Muscle of back (tissue), 11 donors: ENCODE results near the gene DOCK2. TPM values are rescaled to one million over a fixed set of nuclear protein-coding genes. Genes with fewer than 3 reads are reported as not detected.

Experiments used
- DNase-seq, 3 donors: peaks; one replicate each; pipeline versions ENCODE4 v3.0.0 to v3.0.0-alpha.2; 2013
- polyA plus RNA-seq, 10 donors: library from polyadenylated mRNA; unstranded; fragments of 120-200 nt; gene quantifications; one replicate each; pipeline ENCODE4 v1.2.1, GENCODE V29; 2013; ENCODE audit not compliant: insufficient read length in 10 of 10

The DOCK2 gene
- polyA plus RNA-seq, 10 donors, result 3.0 to 8.6 (median 3.7) TPM

DNA sequence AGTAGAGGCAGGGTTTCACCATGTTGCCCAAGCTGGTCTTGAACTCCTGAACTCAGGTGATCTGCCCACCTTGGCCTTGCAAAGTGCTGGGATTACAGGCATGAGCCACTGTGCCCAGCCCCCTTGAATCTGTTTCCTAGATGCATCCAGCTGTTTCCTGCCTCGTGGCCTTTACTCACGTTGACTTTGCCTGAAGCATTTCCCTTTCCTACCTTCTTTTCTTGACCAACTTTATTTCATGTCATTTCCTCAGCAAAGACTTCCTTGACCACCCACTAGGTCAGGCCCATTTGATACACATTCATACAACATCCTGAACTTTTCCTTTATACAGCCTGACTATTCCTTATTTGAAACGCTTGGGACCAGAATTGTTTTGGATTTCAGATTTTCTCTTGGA lies 51.0 kb downstream of the DOCK2 start:
- DNase-seq, result no peak

- no peak for DNase-seq
Measured at GRCh38 chr5:169691471-169691870, 54.4 kb downstream of the DOCK2 start.

GRCh38 chr5:169694091-169694625 lies 57.1 kb downstream of the DOCK2 start:
- no peak for DNase-seq

GRCh38 chr5:169695025-169695625 lies 58.0 kb downstream of the DOCK2 start:
- no peak for DNase-seq

- peak in 2 of 3 donors; percentile 26 to 97 for DNase-seq
Measured at GRCh38 chr5:169695919-169696490, 58.9 kb downstream of the DOCK2 start.

DNA sequence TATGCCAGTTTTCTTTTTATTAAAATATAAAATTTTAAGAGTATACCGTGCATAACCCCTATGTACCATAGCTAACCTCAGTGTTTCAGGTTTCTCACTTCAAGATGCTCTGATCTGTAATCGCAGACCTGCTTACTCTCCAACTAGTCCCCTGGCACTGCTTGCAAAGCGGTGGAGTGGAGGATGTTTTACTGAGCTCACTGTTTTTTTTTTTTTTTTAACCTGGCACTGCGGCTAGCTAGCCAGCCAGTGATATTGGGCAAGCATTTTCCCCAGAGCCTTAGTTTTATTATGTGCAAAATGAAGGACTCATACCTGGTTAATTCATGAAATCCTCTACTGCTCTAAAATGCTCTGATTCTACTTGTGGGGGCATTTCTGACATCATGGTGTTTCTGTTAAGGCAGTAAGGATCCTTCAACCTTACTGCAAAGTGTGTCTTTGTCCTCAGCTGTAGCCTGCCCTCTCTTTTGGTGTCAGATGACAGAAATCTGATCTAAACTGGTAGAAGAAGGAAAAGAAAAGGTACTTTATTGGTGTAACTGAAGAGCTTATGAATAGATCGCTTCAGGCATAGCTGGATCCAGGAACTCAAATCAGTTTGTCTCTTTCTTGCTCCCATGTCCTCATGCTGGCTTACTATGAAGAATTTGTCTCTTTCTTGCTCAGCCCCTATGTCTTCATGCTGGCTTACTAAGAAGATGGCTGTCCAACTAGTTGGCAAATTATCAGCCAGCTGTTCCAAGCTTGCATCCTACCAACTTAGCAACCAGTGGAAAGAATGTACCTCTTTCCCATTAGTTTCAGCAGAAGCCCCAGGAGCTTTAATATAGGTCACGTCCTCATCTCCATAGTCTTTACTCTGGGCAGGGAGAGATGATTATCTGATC lies 59.8 kb downstream of the DOCK2 start:
- no peak for DNase-seq

- no peak for DNase-seq
Measured at GRCh38 chr5:169697511-169697890, 60.4 kb downstream of the DOCK2 start.

DNA sequence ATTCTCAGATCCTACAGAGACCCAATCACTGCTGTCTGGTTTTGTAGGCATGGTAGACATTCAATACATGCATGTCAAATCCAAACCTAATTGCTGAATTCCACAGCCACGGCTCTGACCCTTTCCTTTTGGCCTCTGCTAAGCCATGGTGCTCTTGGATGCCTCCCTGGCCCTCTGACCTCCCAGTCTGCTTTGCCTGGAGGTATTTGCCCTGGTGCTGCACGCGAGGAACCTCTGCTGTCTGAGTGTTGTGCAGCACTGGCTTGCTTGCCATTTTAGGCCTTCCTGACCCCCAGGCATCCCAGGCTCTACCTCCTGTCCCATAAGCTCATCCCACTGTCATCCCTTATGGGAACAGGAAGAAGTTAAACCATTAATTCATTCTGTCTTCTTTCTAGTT lies 60.9 kb downstream of the DOCK2 start:
- no peak for DNase-seq

DNA sequence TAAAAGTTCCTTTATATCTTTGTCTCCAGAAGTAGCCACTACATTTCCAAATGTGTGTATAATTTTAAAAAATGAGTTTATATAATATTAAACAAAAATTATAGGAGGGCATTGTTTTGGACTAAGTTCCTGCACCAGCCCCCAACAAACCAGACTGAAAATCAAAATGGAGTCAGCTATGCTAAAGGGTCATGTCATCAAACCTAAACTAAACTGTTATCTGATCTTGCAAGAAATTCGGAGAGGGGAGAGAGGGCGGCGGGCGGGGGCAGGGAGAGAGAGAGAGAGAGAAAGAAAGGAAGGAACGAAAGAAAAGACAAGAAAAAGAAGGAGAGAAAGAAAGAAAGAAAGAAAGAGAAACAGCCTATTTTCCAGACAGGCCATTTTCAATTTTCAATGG lies 63.5 kb downstream of the DOCK2 start:
- no peak for DNase-seq

GRCh38 chr5:169701910-169702451 lies 64.9 kb downstream of the DOCK2 start:
- peak; percentile 40 to 74 (median 46) for DNase-seq

- peak in 2 of 3 donors; percentile 18 to 71 for DNase-seq
Measured at GRCh38 chr5:169702693-169703481, 65.8 kb downstream of the DOCK2 start.

DNA sequence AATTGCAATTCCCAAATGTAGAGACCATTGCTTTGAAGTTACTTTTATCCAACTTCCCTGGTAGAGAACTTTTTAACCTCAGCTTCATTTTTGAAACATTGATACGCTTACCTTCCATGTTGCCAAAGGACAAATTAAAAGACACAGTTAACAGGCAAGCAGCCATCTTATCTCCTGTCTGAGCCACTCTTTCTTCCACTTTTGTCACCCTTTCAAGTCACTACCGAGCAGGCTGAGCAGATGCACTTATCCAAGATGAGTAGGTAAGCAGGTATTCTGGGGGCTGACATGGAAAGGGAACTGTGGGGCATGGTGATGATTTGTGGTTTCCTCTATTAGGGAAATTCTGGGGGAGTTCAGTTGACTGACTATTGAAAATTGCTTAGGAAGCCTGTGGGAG lies 66.7 kb downstream of the DOCK2 start:
- no peak for DNase-seq

DNA sequence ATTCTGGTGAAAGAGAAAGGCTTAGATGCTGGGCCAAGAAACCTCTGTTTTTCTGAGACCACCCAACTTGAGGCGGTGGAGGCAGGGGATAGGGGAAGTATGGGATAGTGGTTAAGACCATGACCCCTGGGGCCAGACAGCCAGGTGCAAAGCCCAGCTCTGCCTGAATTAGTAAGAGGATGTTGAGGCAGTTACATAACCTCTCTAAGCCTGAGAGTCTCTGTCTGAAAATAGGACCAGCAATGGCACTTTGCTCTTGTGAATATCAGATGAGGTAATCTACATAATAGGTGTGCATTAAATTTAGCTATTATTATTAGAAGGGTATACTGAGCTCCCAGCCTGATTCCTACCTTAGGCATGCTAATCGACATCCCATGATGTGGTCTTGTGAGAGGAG lies 68.2 kb downstream of the DOCK2 start:
- no peak for DNase-seq

DNA sequence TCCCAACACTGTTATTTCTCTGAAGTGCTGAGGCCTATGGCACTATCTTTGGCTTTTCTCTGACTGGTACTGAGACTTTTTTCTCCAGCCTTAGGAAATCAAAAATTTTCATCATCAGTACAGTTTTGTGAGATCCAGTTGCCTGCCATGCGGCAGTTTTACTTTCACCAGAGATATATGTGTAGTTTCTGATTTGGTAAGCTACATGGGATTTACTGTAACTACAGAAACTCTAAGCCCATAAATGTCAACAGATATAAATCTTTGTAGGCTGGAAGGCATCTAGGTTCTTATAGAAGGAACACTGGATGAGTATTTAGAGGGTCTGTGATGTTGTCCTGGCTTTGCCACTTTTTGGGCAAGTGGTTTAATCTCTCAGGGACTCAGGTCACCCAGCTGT lies 69.0 kb downstream of the DOCK2 start:
- DNase-seq, result no peak

DNA sequence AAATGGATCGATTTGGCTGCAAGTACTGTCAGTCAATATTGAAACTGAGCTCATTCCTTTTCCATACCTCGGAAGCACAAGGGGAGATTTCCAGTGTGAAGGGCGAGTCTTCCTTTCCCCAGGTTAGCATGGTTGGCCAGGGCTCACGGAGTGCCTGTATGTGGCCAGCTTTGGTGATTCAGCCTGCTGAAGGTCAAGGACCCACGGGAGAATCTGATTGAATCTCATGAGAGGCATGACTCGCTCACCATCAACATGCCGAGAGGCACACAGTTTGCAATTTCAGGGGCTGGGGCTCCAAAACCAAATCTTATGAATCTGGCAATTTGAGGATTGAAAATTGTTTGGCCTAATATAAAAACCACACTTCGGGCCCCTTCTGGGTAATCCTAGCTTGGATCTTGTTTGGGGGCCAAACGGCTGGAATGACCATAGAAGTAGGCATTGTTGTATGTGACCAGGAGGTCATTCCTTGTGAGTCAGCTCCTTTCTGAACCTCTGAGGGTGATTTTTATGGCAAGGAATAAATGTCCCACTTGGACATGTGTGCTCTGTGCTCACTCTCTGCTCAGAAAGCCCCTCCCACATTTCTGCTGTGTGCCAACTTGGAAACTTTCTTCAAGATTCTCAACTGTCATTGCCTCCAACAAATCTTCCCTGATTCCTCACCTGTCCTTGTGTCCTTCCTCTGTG lies 69.8 kb downstream of the DOCK2 start:
- DNase-seq, result no peak

DNA sequence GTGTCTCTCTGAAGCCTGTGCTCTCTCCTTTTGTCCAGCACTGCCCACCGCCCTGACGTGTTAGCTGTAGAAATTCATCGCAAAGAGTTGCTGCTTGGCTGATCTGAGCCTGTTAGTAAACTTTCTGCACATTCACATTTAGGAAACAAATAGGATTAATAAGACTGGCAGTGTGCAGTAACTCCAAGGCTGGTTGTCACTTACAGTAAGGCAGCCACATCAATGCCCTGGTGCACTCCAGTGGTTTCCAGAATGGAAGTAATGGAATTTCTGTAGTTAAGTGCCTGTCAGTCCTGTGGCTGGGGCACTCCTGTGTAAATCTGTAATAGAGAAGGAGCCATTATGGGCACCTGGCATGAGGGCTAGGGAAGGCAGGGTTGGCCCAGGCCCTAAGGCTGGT lies 70.6 kb downstream of the DOCK2 start:
- DNase-seq, result no peak

DNA sequence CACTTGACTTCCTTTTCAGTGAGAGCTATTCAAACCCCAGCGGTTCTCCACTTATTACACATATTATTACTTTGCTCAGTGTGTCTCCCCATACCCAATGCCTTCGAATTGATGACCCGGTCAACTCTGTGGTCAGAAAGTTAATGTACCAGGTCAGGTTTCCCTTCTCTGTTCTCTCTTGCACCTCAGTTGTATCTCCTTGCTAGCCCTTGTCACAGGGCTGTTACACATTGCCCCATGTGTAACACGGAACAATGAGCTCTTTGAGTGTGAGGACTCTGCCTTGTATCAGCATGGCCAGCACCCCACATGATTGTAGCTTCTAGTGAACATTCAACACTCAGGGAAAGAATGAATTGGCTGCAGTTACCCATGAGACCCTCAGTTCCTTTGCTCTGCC lies 73.6 kb downstream of the DOCK2 start:
- no peak for DNase-seq

DNA sequence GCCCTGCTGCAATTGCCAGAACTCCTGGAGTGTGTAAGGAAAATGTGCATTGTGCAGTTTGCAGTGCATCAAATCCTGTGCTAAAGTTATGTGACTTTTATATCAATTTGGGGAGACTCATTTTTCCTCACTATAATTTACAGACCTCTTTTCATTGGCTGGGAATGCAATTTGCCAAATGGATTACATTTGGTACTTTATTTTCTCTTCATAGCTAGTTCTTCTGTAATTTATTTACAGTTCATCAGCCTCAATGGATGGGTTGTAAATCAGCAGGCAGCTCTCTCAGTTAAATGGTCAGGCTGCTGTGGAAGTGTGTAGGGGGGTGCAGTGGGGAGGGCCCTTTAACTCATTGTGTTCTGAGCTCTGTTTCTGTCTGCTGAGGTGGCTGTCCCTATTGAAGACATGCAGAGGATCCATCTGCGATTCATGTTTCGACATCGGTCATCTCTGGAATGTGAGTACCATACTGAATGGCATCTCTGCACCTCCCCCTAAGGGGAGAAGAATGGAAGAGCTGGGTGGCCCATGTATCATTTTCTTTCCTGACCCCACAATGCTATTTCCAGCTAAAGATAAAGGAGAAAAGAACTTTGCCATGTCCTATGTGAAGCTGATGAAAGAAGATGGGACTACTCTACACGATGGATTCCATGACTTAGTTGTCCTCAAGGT lies 74.6 kb downstream of the DOCK2 start:
- no peak for DNase-seq

GRCh38 chr5:169712428-169712827 lies 75.4 kb downstream of the DOCK2 start:
- no peak for DNase-seq

DNA sequence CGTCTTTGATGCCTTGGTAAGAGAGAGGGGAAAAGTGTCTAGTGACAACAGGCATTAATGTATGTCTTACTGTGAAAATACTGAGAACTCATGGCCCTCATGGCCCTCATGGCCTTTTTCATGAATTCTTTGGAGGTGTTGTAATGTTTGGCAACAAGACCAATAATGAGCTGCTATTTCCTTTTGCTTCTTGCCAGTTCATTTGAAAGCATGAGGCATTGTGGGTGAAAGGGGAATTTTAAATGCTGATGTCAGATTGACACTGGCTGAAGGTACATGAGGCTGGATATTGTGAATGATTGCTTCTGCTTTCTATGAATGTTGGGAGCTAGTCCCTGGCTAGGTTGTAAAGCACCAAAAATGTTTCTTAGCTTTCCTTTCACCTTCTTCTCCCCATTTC lies 79.2 kb downstream of the DOCK2 start:
- peak; percentile 20 to 68 (median 58) for DNase-seq
